ENCODE results near the gene PHF21A. TPM values are rescaled to one million over a fixed set of nuclear protein-coding genes. Genes with fewer than 3 reads are reported as not detected.
"Not testable (repeated sequence)": the region's sequence is repeated elsewhere in the genome, so short reads cannot be mapped to it uniquely, and the experiment has no call there.

PHF21A gene
- total RNA-seq, 2 donors from 2014 or later: 27.6 to 35.5 TPM

DNA sequence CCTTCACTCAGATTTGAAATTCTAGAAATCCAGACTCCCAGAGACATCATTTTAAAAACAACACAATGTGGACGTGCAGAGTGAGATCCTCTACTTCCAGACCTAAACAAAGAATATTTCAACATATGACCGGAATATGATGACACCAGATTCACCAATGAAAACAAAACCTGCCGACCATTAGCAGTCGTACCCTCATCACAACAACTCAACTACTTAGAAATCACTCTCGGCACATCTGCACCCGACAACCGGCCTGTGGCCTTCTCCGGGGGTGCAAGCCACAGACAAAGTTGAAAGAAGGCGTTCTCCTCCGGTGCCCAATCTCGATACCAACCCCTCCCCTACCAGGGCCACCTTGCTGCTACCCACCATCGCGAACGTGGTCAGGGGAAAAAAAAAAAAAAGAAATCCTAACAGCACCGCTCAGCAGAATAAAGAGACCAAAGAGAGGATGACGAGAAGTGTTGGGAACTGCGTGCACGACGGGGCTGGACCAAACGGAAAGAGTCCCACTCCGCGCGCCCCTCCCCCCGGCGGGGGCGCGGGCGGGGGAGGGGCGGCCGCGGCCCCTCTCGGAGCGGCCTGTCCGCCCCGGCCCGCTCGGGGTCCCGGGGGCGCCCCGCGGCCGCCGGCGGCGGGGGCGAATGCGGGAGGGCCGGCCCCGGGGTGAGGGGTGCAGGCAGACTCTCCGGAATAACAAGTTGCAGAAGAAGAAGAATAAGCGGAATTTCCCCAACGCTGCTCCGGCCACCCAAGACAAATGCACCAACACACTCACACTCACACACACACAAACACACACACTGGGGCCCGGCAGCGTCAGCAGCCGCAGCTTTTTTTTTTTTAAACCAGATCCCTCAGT lies 1.7 kb downstream of the PHF21A start:
- Histone ChIP-seq H3K36me3 (no peaks in the 10 kb centered on the region), H3K9me3 (no peaks in the 10 kb centered on the region), H3K4me3 (peak overlapping the region; percentile 80 to 81), H3K27ac (peak overlapping the region; percentile 96 to 97), H3K27me3 (no peaks in the 10 kb centered on the region), H3K4me1 (peaks cover 0 to 49% of the 10 kb centered on the region in 2 donors)
- DNase-seq (ENCODE audit: low spot score): no peak
- TF ChIP-seq, protein P1, sequence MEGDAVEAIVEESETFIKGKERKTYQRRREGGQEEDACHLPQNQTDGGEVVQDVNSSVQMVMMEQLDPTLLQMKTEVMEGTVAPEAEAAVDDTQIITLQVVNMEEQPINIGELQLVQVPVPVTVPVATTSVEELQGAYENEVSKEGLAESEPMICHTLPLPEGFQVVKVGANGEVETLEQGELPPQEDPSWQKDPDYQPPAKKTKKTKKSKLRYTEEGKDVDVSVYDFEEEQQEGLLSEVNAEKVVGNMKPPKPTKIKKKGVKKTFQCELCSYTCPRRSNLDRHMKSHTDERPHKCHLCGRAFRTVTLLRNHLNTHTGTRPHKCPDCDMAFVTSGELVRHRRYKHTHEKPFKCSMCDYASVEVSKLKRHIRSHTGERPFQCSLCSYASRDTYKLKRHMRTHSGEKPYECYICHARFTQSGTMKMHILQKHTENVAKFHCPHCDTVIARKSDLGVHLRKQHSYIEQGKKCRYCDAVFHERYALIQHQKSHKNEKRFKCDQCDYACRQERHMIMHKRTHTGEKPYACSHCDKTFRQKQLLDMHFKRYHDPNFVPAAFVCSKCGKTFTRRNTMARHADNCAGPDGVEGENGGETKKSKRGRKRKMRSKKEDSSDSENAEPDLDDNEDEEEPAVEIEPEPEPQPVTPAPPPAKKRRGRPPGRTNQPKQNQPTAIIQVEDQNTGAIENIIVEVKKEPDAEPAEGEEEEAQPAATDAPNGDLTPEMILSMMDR (IDR thresholded peaks at IDR 0.05): no peak

DNA sequence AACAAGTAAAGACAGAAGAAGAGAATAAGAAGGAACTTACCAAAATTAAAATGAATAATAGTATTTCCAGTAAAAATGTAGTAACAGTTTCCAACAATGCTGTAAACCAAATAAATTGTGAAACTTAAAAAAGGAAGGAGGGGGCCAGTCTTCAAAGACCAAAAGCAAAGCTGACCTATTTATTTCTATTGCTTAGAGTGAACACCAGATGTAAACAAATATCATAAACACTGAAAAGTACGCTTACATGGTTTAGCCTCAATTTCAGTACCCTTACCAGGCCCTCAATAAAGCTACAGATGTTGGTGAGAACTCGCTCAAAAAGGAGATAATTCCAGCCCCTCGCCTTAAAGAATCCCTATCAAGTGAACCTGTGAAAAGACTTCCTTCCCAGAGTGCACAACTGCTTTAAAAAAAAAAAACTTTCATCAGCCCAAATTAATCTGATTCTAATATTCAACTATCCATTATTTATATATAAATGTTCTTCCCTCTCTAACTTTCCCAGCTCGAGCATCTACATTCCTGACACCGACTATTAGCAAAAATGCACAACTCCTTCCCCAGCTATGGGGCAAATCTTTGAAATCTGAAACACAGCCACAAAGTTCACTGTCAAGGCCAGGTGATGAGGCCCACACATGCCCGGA lies 2.4 kb downstream of the PHF21A start:
- TF ChIP-seq, protein P1 (IDR thresholded peaks at IDR 0.05): no peak

DNA sequence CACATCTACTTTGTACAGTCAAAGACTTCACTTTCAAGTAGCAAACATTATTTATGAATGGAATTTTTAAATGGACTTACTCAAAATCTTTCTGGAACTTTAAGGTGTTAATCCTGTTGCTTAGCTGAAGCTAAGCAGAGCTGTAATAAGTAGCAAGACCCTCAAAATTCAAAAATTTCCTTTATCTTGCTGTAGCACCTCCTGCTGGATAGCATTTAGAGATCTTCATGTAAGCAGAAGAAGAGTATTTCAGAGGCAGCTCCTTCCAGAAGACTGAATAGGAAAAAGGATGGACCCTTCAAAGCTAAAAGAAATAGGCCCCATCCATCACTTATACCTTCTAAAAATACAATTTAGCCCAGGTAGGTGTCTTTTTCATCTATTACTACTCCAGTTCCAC lies 3.4 kb downstream of the PHF21A start:
- Histone ChIP-seq H3K27me3 (no peaks in the 10 kb centered on the region), H3K36me3 (no peaks in the 10 kb centered on the region), H3K4me1 (peaks cover 0 to 57% of the 10 kb centered on the region in 2 donors), H3K27ac (peak overlapping the region in 1 of 2 donors; percentile 97), H3K9me3 (no peaks in the 10 kb centered on the region), H3K4me3 (no peak overlapping the region)
- TF ChIP-seq, protein P1 (IDR thresholded peaks at IDR 0.05): peak; percentile 11 to 39
- DNase-seq (ENCODE audit: low spot score): no peak

More for the DNA sequence above, 2.4 kb downstream of the PHF21A start:
- Histone ChIP-seq H3K36me3 (no peaks in the 10 kb centered on the region), H3K27ac (peak overlapping the region; percentile 96 to 97), H3K27me3 (no peaks in the 10 kb centered on the region), H3K9me3 (no peaks in the 10 kb centered on the region), H3K4me1 (peaks cover 0 to 57% of the 10 kb centered on the region in 2 donors), H3K4me3 (peak overlapping the region; percentile 80 to 81)
- no peak for DNase-seq (ENCODE audit: low spot score)

DNA sequence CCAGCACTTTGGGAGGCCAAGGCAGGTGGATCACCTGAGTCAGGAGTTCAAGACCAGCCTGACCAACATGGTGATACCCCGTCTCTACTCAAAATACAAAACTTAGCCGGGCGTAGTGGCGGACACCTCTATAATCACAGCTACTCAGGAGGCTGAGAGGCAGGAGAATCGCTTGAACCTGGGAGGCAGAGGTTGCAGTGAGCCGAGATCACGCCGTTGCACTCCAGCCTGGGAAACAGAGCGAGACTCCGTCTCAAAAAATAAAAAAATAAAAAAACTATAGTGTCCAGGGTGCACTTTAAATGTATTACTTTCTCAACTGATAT lies 4.6 kb downstream of the PHF21A start:
- not testable (repeated sequence) for H3K27me3 ChIP-seq; H3K9me3 ChIP-seq; DNase-seq (ENCODE audit: low spot score); H3K36me3 ChIP-seq; H3K4me3 ChIP-seq
- Histone ChIP-seq H3K4me1 (peaks cover 0 to 67% of the 10 kb centered on the region in 2 donors), H3K27ac (peak overlapping the region in 1 of 2 donors; percentile 6)

DNA sequence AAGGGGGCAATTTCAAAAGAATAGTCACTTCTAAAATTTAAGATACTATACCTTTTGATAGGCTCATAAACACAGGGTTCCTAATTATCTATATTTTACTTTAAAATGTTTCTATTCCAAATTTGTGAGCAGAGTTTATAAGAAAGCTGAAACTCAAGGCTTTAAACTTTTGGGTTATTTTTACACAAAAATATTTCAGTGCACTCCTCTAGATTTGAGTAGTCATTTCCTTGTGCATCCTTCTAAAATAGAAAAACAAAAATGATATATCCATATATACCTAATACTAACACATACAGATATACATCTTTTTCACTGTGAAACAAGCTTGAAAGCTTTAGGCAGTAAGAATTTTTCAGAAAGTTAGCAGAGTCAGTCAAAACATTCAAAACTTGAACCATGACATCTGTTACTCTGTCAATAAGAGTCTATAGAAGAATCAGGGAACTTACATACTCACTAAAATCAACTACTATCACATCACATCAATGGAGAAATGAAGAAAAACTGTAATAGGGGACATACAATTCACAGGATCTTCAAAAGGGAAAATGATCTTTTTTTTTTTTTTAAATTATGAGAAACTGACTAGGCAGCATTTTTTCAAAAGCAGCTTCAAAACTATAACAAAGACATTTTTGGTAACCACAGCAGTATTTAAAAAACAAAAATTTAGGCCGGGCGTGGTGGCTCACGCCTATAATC lies 5.1 kb downstream of the PHF21A start:
- peak overlapping the region; percentile 19 to 22 for H3K27ac ChIP-seq
- no peaks in the 10 kb centered on the region for H3K27me3 ChIP-seq
- H3K4me3 ChIP-seq: no peak overlapping the region
- no peaks in the 10 kb centered on the region for H3K9me3 ChIP-seq
- TF ChIP-seq, protein P1 (IDR thresholded peaks at IDR 0.05): no peak
- H3K36me3 ChIP-seq: no peaks in the 10 kb centered on the region
- H3K4me1 ChIP-seq: peaks cover 0 to 70% of the 10 kb centered on the region in 2 donors
- no peak for DNase-seq (ENCODE audit: low spot score)

DNA sequence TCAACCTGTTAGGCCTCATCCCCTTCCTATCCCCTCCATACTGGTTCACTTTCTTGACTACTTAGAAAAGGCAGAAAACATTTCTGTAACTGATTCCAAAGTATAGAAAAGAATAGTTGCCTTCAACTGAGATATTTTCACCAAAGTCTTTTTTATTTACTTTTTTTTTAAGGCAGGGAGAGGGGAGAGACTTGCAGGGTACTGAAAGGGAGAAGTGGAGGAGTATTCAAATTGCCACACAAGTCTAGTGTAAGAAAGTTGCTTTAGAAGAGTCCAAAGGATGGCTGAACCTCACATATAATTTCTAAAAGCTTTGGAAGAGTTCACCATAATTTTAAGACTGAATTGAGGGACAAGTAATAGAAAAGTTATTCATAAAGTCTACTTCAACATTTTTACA lies 6.3 kb downstream of the PHF21A start:
- Histone ChIP-seq H3K4me3 (no peak overlapping the region), H3K36me3 (no peaks in the 10 kb centered on the region), H3K27me3 (no peaks in the 10 kb centered on the region), H3K27ac (no peak overlapping the region), H3K9me3 (no peaks in the 10 kb centered on the region), H3K4me1 (peaks cover 0 to 70% of the 10 kb centered on the region in 2 donors)
- DNase-seq (ENCODE audit: low spot score): no peak
- TF ChIP-seq, protein P1 (IDR thresholded peaks at IDR 0.05): no peak

Measured in right atrium auricular region (tissue), 2 donors.